ENCODE data around the gene HUNK. TPM values are rescaled to one million over a fixed set of nuclear protein-coding genes. Genes with fewer than 3 reads are reported as not detected.

Gene HUNK
- total RNA-seq, 4 donors from 2014 or later = 0.42 to 3.2 (median 1.0) TPM

- Histone ChIP-seq H3K9me3 (no peaks in the 10 kb centered on the region), H3K27ac (replicated peaks in 1 of 4) (no peak overlapping the region), H3K36me3 (no peaks in the 10 kb centered on the region), H3K4me3 (no peak overlapping the region), H3K27me3 (no peaks in the 10 kb centered on the region), H3K4me1 (peaks cover 0 to 10% (median 9%) of the 10 kb centered on the region in 4 donors)
- intact Hi-C loops (cut with DNase I) = no loop called here
- TF ChIP-seq EP300 (IDR thresholded peaks at IDR 0.05) = no peak
- no peak for TF ChIP-seq POLR2A (IDR thresholded peaks at IDR 0.05; ENCODE audit: low read depth)
- TF ChIP-seq CTCF (IDR thresholded peaks at IDR 0.05) = no peak
- no peak for TF ChIP-seq POLR2AphosphoS5 (IDR thresholded peaks at IDR 0.05)
- WGBS = 91% methylated on average over 11 of the region's 11 CpGs
- DNase-seq (ENCODE audit: extremely low spot score) = no peak
These were observed 119.6 kb downstream of the HUNK start for GRCh38 chr21:31992391-31992790.

GRCh38 chr21:31993826-31994825, 121.3 kb downstream of the HUNK start:
- Histone ChIP-seq H3K4me1 (peaks cover 0 to 10% (median 9%) of the 10 kb centered on the region in 4 donors), H3K36me3 (no peaks in the 10 kb centered on the region), H3K4me3 (no peak overlapping the region), H3K27me3 (no peaks in the 10 kb centered on the region), H3K9me3 (no peaks in the 10 kb centered on the region), H3K27ac (replicated peaks in 1 of 4) (peak overlapping the region in 1 of 4 donors; percentile 10)
- no peak for DNase-seq (ENCODE audit: extremely low spot score)
- TF ChIP-seq CTCF (IDR thresholded peaks at IDR 0.05) (no peak), POLR2AphosphoS5 (IDR thresholded peaks at IDR 0.05) (no peak), EP300 (IDR thresholded peaks at IDR 0.05) (no peak), POLR2A (IDR thresholded peaks at IDR 0.05; ENCODE audit: low read depth) (no peak)
- intact Hi-C loops (cut with DNase I) = no loop called here
- WGBS = 60% methylated on average over 8 of the region's 10 CpGs

- no peak overlapping the region for H3K4me3 ChIP-seq
- no peaks in the 10 kb centered on the region for H3K36me3 ChIP-seq
- no peaks in the 10 kb centered on the region for H3K27me3 ChIP-seq
- TF ChIP-seq POLR2A (IDR thresholded peaks at IDR 0.05; ENCODE audit: low read depth) (no peak), POLR2AphosphoS5 (IDR thresholded peaks at IDR 0.05) (no peak), CTCF (IDR thresholded peaks at IDR 0.05) (no peak)
- H3K9me3 ChIP-seq = no peaks in the 10 kb centered on the region
- no peak overlapping the region for H3K27ac ChIP-seq (replicated peaks in 1 of 4)
- 74% methylated on average over 4 of the region's 4 CpGs for WGBS
- intact Hi-C loops (cut with DNase I) = no loop called here
- H3K4me1 ChIP-seq = peaks cover 0 to 10% (median 9%) of the 10 kb centered on the region in 4 donors
- DNase-seq (ENCODE audit: extremely low spot score) = no peak
These were observed 124.4 kb downstream of the HUNK start for GRCh38 chr21:31997191-31997590.

- no peak for DNase-seq (ENCODE audit: extremely low spot score)
- 87% methylated on average over 12 of the region's 12 CpGs for WGBS
- Histone ChIP-seq H3K9me3 (peaks cover 0 to 7% (median 0%) of the 10 kb centered on the region in 4 donors), H3K36me3 (no peaks in the 10 kb centered on the region), H3K27me3 (no peaks in the 10 kb centered on the region), H3K27ac (replicated peaks in 1 of 4) (no peak overlapping the region), H3K4me1 (peaks cover 0 to under 1% (median 0%) of the 10 kb centered on the region in 4 donors), H3K4me3 (no peak overlapping the region)
- TF ChIP-seq CTCF (IDR thresholded peaks at IDR 0.05) (no peak), EP300 (IDR thresholded peaks at IDR 0.05) (no peak), POLR2AphosphoS5 (IDR thresholded peaks at IDR 0.05) (no peak), POLR2A (IDR thresholded peaks at IDR 0.05; ENCODE audit: low read depth) (no peak)
- intact Hi-C loops (cut with DNase I) = no loop called here
These were observed 127.1 kb downstream of the HUNK start for GRCh38 chr21:31999810-32000468.
